ENCODE results near the gene MEIOB. TPM values are rescaled to one million over a fixed set of nuclear protein-coding genes. Genes with fewer than 3 reads are reported as not detected.
"Not testable (repeated sequence)": the region's sequence is repeated elsewhere in the genome, so short reads cannot be mapped to it uniquely, and the experiment has no call there.

The MEIOB gene
- total RNA-seq, 1 donor from 2014 or later = not detected

GRCh38 chr16:1884889-1885288, 12.9 kb upstream of the MEIOB start:
- TF ChIP-seq, protein P1, sequence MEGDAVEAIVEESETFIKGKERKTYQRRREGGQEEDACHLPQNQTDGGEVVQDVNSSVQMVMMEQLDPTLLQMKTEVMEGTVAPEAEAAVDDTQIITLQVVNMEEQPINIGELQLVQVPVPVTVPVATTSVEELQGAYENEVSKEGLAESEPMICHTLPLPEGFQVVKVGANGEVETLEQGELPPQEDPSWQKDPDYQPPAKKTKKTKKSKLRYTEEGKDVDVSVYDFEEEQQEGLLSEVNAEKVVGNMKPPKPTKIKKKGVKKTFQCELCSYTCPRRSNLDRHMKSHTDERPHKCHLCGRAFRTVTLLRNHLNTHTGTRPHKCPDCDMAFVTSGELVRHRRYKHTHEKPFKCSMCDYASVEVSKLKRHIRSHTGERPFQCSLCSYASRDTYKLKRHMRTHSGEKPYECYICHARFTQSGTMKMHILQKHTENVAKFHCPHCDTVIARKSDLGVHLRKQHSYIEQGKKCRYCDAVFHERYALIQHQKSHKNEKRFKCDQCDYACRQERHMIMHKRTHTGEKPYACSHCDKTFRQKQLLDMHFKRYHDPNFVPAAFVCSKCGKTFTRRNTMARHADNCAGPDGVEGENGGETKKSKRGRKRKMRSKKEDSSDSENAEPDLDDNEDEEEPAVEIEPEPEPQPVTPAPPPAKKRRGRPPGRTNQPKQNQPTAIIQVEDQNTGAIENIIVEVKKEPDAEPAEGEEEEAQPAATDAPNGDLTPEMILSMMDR (conservative IDR thresholded peaks at IDR 0.05) = no peak
- no peak for DNase-seq (ENCODE audit: low read depth, low spot score)
- Mint-ChIP-seq H3K27ac (ENCODE audit: unreplicated experiment) (no peak overlapping the region), H3K36me3 (ENCODE audit: low read depth) (no peaks in the 10 kb centered on the region), H3K9me3 (no peaks in the 10 kb centered on the region), H3K4me1 (no peaks in the 10 kb centered on the region), H3K4me3 (no peak overlapping the region), H3K27me3 (ENCODE audit: low read depth) (peaks cover 33% of the 10 kb centered on the region)

GRCh38 chr16:1884155-1884760, 12.3 kb upstream of the MEIOB start:
- Mint-ChIP-seq H3K27ac (ENCODE audit: unreplicated experiment) (no peak overlapping the region), H3K4me3 (no peak overlapping the region), H3K36me3 (ENCODE audit: low read depth) (no peaks in the 10 kb centered on the region), H3K4me1 (no peaks in the 10 kb centered on the region), H3K9me3 (no peaks in the 10 kb centered on the region), H3K27me3 (ENCODE audit: low read depth) (peaks cover 34% of the 10 kb centered on the region)
- DNase-seq (ENCODE audit: low read depth, low spot score) = no peak
- TF ChIP-seq, protein P1 (conservative IDR thresholded peaks at IDR 0.05) = peak; percentile 47

- H3K27me3 Mint-ChIP-seq (ENCODE audit: low read depth) = peaks cover 56% of the 10 kb centered on the region
Observed at GRCh38 chr16:1881172-1881571, 9.2 kb upstream of the MEIOB start.

DNA sequence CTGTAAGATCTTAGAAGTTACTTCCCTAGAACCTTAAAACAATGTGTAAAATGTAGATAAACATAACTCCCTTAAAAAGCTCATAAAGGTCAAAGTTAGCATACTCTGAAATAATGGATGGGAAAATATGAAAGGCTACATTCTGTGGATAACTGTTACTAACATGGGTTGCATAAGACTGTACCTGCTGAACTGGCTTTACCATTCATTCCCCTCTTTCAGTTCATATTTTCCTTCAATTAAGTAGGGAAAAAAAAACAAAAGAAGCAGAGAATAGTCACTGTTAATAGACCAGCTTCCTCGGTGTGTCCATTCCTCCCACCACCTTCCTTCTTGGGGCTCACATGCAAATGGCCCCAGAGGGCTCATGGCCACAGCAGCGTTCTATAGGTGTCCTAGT, 7.5 kb upstream of the MEIOB start:
- TF ChIP-seq, protein P1 (conservative IDR thresholded peaks at IDR 0.05) = no peak
- peaks cover 60% of the 10 kb centered on the region for H3K27me3 Mint-ChIP-seq (ENCODE audit: low read depth)
- DNase-seq (ENCODE audit: low read depth, low spot score) = no peak
- H3K9me3 Mint-ChIP-seq = no peaks in the 10 kb centered on the region
- no peak overlapping the region for H3K4me3 Mint-ChIP-seq
- no peaks in the 10 kb centered on the region for H3K36me3 Mint-ChIP-seq (ENCODE audit: low read depth)
- H3K27ac Mint-ChIP-seq (ENCODE audit: unreplicated experiment) = no peak overlapping the region
- no peaks in the 10 kb centered on the region for H3K4me1 Mint-ChIP-seq

More at GRCh38 chr16:1881172-1881571, 9.2 kb upstream of the MEIOB start:
- H3K36me3 Mint-ChIP-seq (ENCODE audit: low read depth); H3K27ac Mint-ChIP-seq (ENCODE audit: unreplicated experiment); DNase-seq (ENCODE audit: low read depth, low spot score); H3K4me3 Mint-ChIP-seq; H3K4me1 Mint-ChIP-seq; H3K9me3 Mint-ChIP-seq: not testable (repeated sequence)

- TF ChIP-seq, protein P1 (conservative IDR thresholded peaks at IDR 0.05) = no peak
- Mint-ChIP-seq H3K4me1 (no peaks in the 10 kb centered on the region), H3K4me3 (no peak overlapping the region), H3K27me3 (ENCODE audit: low read depth) (peaks cover 63% of the 10 kb centered on the region), H3K9me3 (no peaks in the 10 kb centered on the region), H3K27ac (ENCODE audit: unreplicated experiment) (no peak overlapping the region), H3K36me3 (ENCODE audit: low read depth) (no peaks in the 10 kb centered on the region)
- DNase-seq (ENCODE audit: low read depth, low spot score) = no peak
Observed at GRCh38 chr16:1878256-1878655, 6.3 kb upstream of the MEIOB start.

DNA sequence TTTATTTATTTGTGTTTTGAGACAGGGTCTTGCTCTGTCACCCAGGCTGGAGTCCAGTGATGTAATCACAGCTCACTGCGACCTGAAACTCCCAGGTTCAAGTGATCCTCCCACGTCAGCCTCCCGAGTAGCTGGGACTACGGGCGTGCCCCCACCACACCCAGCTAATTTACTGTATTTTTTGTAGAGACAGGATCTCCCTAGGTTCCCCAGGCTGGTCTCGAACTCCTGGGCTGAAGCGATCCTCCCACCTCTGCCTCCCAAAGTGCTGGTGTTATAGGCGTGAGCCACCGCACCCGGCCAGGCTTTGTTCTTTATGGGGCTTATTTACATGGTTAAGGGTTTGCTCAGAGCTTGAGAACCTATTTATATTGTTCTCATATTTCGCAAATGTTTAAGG, 5.8 kb upstream of the MEIOB start:
- no peak overlapping the region for H3K4me3 Mint-ChIP-seq
- TF ChIP-seq, protein P1 (conservative IDR thresholded peaks at IDR 0.05) = no peak
- H3K36me3 Mint-ChIP-seq (ENCODE audit: low read depth) = no peaks in the 10 kb centered on the region
- H3K4me1 Mint-ChIP-seq = no peaks in the 10 kb centered on the region
- H3K9me3 Mint-ChIP-seq = no peaks in the 10 kb centered on the region
- DNase-seq (ENCODE audit: low read depth, low spot score) = no peak
- no peak overlapping the region for H3K27ac Mint-ChIP-seq (ENCODE audit: unreplicated experiment)
- H3K27me3 Mint-ChIP-seq (ENCODE audit: low read depth) = peaks cover 67% of the 10 kb centered on the region
